Peyer's patch (tissue), 4 donors: Measurements from ENCODE around the gene PCGF3. TPM values are rescaled to one million over a fixed set of nuclear protein-coding genes. Genes with fewer than 3 reads are reported as not detected.
"Not testable (repeated sequence)": the region's sequence is repeated elsewhere in the genome, so short reads cannot be mapped to it uniquely, and the experiment has no call there.

Experiments
- DNase-seq, 3 donors: peaks; one replicate each; pipeline ENCODE4 v3.0.0-alpha.2; 2017 to 2019
- H3K27ac ChIP-seq, 4 donors: fragments of 200-600 bp; sonication (generic); one replicate each; pipeline ENCODE4 v1.5.1; 2016 to 2019
- H3K27me3 ChIP-seq, 2 donors: fragments of 200-600 bp; sonication (generic); one replicate each; pipeline ENCODE4 v1.5.1; 2019
- H3K36me3 ChIP-seq, 3 donors: fragments of 200-600 bp; sonication (generic); one replicate each; pipeline ENCODE4 v1.5.1; 2016 to 2019
- H3K4me1 ChIP-seq, 4 donors: fragments of 200-600 bp; sonication (generic); one replicate each; pipeline ENCODE4 v1.5.1; 2016 to 2019
- H3K4me3 ChIP-seq, 4 donors: fragments of 200-600 bp; sonication (generic); 1 replicate in 3 of 4; 2 replicates in 1 of 4; pipeline ENCODE4 v1.5.1; 2016 to 2019; ENCODE audit warnings: mild to moderate bottlenecking in 1 of 4
- H3K9me3 ChIP-seq, 4 donors: fragments of 200-600 bp; sonication (generic); one replicate each; pipeline ENCODE4 v1.5.1; 2016 to 2019; ENCODE audit warnings: mild to moderate bottlenecking in 1 of 4
- POLR2A ChIP-seq, 2 donors: fragments of 450-650 bp; IDR thresholded peaks; one replicate each; pipeline ENCODE4 v1.5.1; 2017; ENCODE audit warnings: antibody characterized with exemption in 2 of 2, mild to moderate bottlenecking in 2 of 2, moderate library complexity in 2 of 2
- total RNA-seq, 4 donors: library from RNA; depleted of rRNA; stranded (reverse); fragments of >200 nt; gene quantifications; one replicate each; pipeline ENCODE4 v1.1.0, GENCODE V29; 2016
- TF ChIP-seq, protein P1 (sequence below), 6 experiments: fragments of 450-650 bp in 4 of 6; fragments of 200-600 bp in 2 of 6; sonication (generic) in 1 of 6; IDR thresholded peaks; one replicate each; pipeline ENCODE4 v1.5.1; 2017 to 2019; ENCODE audit warnings: antibody characterized with exemption in 6 of 6, mild to moderate bottlenecking in 3 of 6, moderate library complexity in 1 of 6

The PCGF3 gene
- total RNA-seq, 4 donors from 2014 or later: 58.3 to 168 (median 93.0) TPM

DNA sequence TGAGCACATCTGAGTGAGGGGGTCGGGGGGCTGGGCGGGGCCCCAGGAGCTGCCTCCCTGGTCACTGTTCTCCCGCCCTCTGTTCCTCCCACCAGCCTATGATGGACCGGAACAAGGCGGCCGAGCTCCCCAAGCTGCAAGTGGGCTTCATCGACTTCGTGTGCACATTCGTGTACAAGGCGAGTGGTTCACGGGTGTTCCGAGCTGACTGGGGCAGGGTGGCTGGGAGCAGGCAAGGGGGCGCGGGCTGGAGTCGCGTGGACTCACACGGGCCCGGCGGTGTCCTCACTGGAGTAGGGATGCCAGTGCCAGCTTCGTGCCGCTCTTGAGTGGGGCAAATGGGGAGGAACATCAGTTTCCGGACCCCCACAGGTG is 39.2 kb upstream of the PCGF3 start:
- TF ChIP-seq, protein P1, sequence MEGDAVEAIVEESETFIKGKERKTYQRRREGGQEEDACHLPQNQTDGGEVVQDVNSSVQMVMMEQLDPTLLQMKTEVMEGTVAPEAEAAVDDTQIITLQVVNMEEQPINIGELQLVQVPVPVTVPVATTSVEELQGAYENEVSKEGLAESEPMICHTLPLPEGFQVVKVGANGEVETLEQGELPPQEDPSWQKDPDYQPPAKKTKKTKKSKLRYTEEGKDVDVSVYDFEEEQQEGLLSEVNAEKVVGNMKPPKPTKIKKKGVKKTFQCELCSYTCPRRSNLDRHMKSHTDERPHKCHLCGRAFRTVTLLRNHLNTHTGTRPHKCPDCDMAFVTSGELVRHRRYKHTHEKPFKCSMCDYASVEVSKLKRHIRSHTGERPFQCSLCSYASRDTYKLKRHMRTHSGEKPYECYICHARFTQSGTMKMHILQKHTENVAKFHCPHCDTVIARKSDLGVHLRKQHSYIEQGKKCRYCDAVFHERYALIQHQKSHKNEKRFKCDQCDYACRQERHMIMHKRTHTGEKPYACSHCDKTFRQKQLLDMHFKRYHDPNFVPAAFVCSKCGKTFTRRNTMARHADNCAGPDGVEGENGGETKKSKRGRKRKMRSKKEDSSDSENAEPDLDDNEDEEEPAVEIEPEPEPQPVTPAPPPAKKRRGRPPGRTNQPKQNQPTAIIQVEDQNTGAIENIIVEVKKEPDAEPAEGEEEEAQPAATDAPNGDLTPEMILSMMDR (IDR thresholded peaks at IDR 0.05): no peak
- TF ChIP-seq POLR2A (IDR thresholded peaks at IDR 0.05): no peak
- Histone ChIP-seq H3K9me3 (no peaks in the 10 kb centered on the region), H3K27me3 (no peaks in the 10 kb centered on the region), H3K4me1 (peaks cover 0 to 8% (median 0%) of the 10 kb centered on the region in 4 donors), H3K4me3 (no peak overlapping the region), H3K27ac (no peak overlapping the region), H3K36me3 (peaks cover 0 to 9% (median 0%) of the 10 kb centered on the region in 3 donors)
- no peak for DNase-seq

DNA sequence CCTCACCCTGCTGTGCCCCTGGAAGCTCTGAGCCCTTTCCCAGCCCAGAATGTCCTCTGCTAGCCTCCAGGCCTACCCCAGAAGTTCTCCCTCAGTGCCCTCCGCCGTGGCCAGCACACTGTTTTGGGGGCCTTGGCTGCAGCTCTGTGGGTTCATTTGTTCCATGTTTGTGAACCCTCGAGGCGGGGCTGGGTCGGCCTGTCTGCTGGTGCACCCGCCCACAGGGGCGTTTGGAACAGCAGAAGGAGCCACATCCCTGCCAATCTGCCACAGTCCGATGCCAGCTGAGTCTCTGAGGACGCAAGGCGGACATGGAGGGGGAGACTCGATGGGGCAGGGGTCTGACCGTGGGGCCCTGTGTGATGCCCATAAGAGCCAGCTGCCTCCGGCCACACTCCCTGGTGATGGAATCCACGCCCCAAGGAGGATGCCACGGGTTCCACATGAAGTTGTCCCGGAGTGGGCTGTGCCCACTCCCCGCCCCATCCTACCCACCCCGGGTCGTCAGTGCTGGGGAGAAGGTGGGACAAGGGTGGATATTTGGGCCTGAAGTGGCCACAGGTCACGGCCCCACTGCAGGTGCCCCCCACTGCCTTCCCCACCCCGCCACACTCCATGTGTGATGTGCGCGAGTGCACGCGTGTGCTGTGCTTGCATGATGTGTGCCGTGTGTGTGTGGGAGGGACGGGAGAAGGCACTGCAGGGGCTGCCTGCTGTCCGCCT is 38.6 kb upstream of the PCGF3 start:
- H3K4me1 ChIP-seq: peaks cover 0 to 8% (median 0%) of the 10 kb centered on the region in 4 donors
- H3K27ac ChIP-seq: no peak overlapping the region
- H3K27me3 ChIP-seq: no peaks in the 10 kb centered on the region
- no peak for DNase-seq
- H3K4me3 ChIP-seq: no peak overlapping the region
- H3K36me3 ChIP-seq: peaks cover 0 to 14% (median 0%) of the 10 kb centered on the region in 3 donors
- TF ChIP-seq, protein P1 (IDR thresholded peaks at IDR 0.05): no peak
- no peak for TF ChIP-seq POLR2A (IDR thresholded peaks at IDR 0.05)
- H3K9me3 ChIP-seq: no peaks in the 10 kb centered on the region

DNA sequence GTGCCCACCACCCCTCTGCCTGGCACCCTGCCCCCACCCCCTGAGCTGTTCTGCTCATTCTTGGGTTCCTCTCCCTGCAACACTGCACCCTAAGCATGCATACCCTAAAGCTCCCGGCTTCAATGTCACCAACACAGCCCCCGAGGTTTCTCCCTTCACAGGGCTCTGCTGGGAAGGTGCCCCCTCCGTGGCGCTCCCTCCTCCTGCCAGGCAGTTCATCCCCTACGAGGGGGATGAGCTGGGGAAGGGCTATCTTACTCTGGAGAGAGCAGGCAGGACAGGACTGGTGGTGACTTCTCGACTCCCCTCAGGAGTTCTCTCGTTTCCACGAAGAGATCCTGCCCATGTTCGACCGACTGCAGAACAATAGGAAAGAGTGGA is 38.1 kb upstream of the PCGF3 start:
- DNase-seq: no peak
- no peaks in the 10 kb centered on the region for H3K9me3 ChIP-seq
- H3K4me3 ChIP-seq: no peak overlapping the region
- H3K4me1 ChIP-seq: peaks cover 0 to 10% (median 0%) of the 10 kb centered on the region in 4 donors
- H3K36me3 ChIP-seq: peaks cover 0 to 20% (median 0%) of the 10 kb centered on the region in 3 donors
- H3K27me3 ChIP-seq: no peaks in the 10 kb centered on the region
- TF ChIP-seq, protein P1 (IDR thresholded peaks at IDR 0.05): no peak
- TF ChIP-seq POLR2A (IDR thresholded peaks at IDR 0.05): no peak
- H3K27ac ChIP-seq: no peak overlapping the region

DNA sequence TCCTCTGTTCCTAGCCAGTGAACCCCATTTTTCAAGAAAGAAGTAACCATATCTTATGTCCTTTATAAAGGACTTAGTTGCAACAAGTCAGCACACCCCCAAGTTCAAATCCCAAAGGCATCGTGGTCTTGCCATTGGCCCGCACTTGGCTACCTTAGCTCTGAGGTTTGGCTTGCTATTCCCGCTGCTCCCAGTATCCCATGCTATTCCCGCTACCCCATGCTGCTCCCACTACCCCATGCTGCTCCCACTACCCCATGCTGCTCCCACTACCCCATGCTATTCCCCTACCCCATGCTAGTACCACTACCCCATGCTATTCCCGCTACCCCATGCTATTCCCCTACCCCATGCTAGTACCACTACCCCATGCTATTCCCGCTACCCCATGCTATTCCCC is 37.4 kb upstream of the PCGF3 start:
- H3K27me3 ChIP-seq, H3K4me3 ChIP-seq, H3K9me3 ChIP-seq, DNase-seq, H3K27ac ChIP-seq: not testable (repeated sequence)
- Histone ChIP-seq H3K36me3 (peaks cover 0 to 25% (median 0%) of the 10 kb centered on the region in 3 donors), H3K4me1 (peaks cover 0 to 15% (median 5%) of the 10 kb centered on the region in 4 donors)

DNA sequence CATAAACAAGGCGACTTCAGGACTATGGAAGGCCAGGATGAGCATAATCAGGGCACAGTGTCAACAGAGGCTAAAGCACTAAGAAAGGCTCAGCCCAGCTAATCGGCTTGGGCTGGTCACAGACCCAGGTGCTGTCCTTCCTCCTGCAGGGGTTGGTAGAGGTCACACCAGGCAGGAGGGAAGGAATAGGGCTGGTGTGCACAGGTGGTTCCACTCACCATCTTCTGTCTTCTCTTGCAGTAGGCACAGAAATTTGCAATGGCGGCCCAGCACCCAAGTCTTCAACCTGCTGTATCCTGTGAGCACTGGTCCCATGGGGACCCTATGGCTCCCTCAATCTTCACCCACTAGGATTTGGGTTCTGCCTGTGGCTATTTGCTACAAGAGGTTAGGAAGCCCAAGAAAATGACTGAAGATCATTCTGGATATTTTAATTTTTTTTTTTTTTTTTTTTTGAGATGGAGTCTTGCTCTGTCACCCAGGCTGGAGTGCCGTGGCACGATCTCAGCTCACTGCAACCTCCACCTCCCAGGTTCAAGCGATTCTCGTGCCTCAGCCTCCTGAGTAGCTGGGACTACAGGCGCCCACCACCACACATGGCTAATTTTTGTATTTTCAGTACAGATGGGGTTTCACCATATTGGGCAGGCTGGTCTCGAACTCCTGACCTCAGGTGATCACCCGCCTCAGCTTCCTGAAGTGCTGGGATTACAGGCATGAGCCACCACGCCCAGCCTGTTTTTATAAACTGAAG is 35.6 kb upstream of the PCGF3 start:
- not testable (repeated sequence) for H3K4me3 ChIP-seq, H3K27ac ChIP-seq, H3K9me3 ChIP-seq, H3K27me3 ChIP-seq, DNase-seq
- Histone ChIP-seq H3K36me3 (peaks cover 0 to 25% (median 0%) of the 10 kb centered on the region in 3 donors), H3K4me1 (peaks cover 0 to 13% (median 11%) of the 10 kb centered on the region in 4 donors)

DNA sequence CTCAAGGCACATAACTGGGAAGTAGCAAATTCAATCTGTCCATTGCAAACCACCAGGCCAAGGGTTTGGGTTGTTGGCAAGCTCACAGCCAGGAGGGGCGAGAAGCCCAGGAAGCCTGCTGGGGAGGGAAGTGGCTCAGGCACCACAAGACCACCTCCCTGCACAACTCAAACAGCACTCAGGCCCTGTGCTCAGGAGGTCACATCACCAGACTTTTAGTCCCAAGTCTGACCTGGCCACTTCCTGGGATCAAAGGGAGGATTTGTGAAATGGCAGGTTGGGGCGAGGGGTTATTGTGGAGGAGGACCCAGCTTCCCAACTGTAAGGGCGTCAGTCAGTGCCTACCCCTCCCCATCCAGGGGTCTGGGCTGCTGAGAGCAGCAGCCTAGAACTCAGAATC is 33.9 kb upstream of the PCGF3 start:
- Histone ChIP-seq H3K27ac (no peak overlapping the region), H3K27me3 (no peaks in the 10 kb centered on the region), H3K36me3 (peaks cover 0 to 25% (median 0%) of the 10 kb centered on the region in 3 donors), H3K4me3 (no peak overlapping the region), H3K4me1 (peaks cover 0 to 23% (median 16%) of the 10 kb centered on the region in 4 donors), H3K9me3 (no peaks in the 10 kb centered on the region)
- no peak for TF ChIP-seq POLR2A (IDR thresholded peaks at IDR 0.05)
- DNase-seq: no peak
